ENCODE measurements around the gene TRIM29.
A peak's percentile ranks its signal among the peaks of the same experiment; 100 is the strongest.

TRIM29 gene

GRCh38 chr11:120120805-120121335 lies 17.0 kb downstream of the TRIM29 start:
- DNase-seq: no peak

GRCh38 chr11:120119121-120119520 lies 18.8 kb downstream of the TRIM29 start:
- no peak for DNase-seq

- no peak for DNase-seq
These were observed 19.9 kb downstream of the TRIM29 start for GRCh38 chr11:120117991-120118390.

DNA sequence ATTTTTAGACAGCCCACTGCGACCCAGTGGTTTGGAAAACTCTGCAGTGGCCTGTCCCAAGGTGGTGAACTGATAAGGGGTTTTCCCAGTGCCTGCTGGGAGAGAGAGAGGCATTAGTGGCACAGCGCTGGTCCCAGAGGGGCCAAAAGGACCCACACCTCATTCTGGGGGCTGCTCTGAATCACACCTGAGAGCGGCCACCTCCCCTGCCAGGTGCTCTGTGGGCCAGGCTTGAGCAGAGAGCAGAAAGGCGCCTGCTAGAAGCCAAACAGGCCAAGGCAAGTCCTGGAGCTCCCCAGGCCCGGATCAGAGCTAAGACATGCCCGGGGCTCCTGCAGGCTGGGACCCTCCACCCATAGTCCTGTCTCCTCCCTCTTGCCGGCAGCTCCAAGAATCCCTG lies 20.9 kb downstream of the TRIM29 start:
- DNase-seq: no peak

GRCh38 chr11:120115272-120116000 lies 22.5 kb downstream of the TRIM29 start:
- no peak for DNase-seq

DNA sequence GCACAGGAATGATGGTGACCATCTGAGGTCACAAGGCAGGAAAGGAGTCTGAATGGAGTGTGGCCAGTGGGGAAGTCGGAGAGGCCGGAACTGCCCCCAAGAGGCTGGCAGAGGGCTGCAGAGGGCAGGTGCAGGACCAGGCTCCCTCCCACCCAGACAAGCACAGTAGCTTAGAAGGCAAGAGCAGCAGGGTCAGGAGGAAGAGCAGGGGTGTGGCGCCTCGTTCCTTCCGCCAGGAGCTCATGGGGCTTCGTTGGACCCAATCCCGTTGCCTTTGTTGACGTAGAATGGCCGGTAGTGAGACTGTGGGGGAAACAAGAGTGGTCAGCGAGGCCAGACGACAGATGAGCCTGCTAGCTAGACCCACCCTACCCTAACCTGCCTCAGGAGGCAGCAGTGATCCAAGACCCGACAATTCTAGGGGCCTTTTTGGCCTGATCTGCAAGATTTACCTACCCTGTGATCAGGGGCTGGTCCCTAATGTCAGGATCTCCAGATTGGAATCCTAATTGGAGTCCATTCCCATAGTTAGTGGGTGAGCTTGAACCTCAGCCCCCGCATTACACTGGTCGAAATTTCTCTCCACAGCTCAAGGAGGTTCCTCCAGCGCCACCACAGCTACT lies 25.6 kb downstream of the TRIM29 start:
- no peak for DNase-seq

DNA sequence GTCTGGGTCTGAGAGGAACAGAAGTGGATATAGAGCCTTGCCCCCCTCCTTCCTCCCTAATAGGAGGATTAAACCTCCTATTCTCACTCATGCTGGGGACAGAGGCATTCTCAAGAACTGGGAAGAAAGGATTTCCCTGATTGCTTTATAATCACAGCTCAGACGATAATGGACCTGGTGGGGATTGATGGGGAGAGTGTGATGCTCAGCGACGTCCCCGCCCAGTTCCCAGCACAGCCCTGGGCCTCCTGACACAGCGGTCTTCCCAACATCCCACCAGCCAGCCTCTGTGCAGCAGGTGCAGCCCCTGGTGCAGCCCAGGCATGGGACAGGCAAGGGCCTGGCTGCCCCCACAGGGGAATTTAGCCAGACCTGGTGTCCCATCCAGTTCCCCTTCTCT lies 28.4 kb downstream of the TRIM29 start:
- DNase-seq: peak; percentile 89

GRCh38 chr11:120108785-120109168 lies 29.1 kb downstream of the TRIM29 start:
- DNase-seq: no peak

- peak; percentile 78 for DNase-seq
These were observed 29.6 kb downstream of the TRIM29 start for GRCh38 chr11:120108154-120108784.

DNA sequence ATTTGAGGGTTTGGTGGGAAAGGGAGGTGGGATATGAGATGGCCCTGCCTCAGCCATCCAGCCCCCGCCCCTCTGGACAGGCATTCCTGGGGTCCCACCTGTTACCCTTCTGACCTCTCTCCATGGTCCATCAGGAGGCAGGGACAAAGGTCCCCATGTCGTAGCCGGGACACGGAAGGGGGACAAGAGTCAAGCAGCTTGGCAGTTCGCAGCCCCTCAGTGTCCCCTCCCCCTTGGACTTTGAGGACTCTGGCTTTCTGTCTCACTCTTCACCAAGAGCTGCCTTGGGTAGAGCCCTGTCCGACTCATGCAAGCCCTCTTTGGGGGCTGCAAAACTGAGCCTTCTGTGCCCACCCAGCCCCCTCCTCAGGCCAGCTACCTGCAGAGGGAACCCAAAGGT lies 30.2 kb downstream of the TRIM29 start:
- no peak for DNase-seq

GRCh38 chr11:120106354-120107150 lies 31.4 kb downstream of the TRIM29 start:
- DNase-seq: no peak

DNA sequence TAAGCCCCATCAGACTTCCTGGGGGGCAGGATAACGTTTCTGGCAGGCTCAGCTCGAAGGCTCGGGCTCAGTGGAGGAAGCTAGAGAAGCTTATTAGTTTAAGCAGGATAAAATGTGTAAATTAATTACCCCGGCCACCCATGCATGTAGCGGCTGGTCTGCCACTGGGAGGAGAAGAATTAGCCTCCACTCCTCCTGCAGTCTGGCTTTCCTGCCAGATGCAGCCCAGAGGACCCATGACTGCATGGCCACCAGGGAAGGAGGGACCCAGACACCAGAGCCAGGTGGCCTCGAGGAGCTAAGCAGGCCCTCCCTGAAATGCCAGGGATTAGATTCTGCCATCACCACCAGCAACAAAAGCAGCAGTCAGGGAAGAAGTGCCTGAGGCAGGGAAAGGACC lies 32.3 kb downstream of the TRIM29 start:
- DNase-seq: peak; percentile 96

GRCh38 chr11:120104041-120104565 lies 33.8 kb downstream of the TRIM29 start:
- DNase-seq: peak; percentile 35

DNA sequence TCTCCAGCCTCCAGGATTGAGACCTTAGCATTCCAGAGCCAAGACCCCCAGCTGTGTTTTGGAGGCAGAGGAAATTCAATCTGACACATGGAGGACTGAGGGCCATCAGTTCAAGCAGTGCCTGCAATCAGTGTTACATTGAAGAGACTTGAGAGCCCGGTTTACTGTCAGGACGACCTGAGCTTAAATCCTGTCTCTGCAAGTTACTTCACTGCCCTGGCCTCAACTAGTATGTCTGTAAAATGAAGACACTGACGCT lies 35.1 kb downstream of the TRIM29 start:
- no peak for DNase-seq

DNA sequence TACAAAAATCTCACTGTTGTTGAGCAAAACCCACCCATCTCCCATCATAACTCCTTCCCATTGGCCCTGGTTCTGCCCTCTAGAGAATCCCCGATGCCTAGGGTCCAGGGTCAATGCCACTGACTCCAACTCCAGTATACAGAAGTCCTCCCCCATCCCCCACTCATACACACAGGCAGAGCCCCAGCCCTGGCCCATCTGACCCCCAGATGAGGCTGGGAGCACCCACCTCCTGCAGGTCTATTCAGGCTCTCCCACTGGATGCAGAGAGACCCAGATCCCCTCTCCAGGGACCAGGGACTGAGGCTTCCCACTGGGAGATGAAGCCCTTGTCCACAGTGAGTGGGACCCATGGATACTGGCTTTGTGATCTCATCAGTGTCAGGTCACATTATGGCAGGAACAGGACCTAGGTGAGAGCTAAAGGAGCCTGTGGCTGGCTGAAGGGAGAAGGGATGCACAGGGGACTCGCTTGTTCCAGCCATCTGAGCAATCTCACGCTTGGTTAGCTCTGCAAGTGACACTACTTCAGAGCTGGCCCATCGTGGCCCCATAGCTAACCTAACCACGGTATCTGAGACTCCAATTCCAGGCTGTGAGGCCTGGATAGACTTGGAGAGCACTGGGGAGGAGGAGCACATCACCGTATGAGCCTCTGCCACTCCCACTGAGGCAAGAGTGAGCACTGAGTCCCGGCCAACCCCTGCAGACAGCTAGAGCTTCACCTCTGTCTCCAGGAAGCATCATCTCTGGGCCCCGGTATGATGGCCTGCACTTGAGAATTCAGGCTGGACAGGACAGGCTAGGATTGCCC lies 35.7 kb downstream of the TRIM29 start:
- no peak for DNase-seq

- peak; percentile 92 for DNase-seq
These were observed 39.4 kb downstream of the TRIM29 start for GRCh38 chr11:120098503-120099020.

GRCh38 chr11:120097721-120098385 lies 40.1 kb downstream of the TRIM29 start:
- no peak for DNase-seq

DNA sequence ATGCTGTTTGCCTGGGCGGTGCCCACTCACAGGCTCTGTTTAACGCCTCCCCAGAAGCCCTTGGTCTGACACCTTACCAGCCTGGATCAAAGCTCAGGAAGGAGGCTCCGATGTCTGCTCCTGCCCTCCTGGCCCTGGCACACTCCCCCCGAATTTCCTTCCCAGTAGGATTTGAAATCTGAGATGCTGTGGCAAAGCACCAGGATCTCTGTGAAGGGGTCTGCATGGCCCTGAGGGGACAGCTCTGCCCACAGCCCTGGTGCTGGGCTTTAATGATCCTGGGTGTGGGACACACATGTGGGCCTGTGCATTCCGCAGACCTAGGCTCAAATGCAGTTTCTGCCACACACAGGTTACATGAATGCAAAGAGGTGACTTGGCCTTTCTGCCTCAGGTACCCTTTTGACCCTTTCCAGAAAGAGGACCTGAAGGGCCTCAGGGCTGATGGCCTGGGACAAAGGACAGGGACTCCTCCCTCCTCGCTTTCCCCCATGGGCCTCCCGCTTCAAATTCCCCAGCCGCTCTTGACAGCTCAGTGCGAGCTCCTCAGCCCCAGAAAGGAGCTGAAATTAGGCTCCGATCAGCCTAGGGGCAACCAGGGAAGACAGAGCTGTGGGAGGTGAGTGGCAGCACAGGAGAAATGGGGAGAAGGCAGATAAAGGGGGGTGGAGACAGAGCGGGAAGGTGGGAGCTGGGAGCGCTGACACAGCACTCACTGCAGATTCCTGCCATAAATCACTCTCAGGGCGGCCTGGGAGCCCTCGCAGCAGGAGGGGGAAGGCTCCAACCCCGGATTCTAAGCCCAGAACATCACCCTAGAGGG lies 41.3 kb downstream of the TRIM29 start:
- peak; percentile 54 for DNase-seq

GRCh38 chr11:120095516-120095915 lies 42.4 kb downstream of the TRIM29 start:
- DNase-seq: no peak

GRCh38 chr11:120091701-120092100 lies 46.2 kb downstream of the TRIM29 start:
- DNase-seq: no peak

DNA sequence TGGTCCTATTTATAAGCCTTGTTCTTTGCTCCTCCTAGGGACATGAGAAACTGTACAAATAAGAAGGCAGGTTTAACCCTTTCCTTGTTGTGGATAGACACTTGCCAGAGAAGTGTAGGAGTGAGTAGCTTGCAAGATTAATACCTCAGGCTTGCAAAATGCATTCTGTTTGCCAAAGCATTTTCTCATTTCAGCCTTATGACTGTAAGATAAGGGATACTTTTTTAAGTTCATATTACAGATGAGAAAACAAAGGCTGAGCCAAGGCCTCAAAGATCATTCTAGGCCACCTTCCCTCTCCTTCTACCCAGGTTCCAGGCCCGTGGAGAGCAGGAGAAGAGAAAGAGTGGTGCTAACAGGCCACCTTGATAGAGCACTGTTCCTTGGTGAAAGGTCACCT lies 46.8 kb downstream of the TRIM29 start:
- no peak for DNase-seq

Data from NCI-H82 (cell line).